Adrenal gland (tissue), 5 donors: ENCODE results near the gene ABCC4.

Experiments
- CTCF ChIP-seq, 6 experiments: fragments of 450-650 bp in 4 of 6; fragments of 200-600 bp in 2 of 6; sonication (generic) in 1 of 6; IDR thresholded peaks; 1 replicate in 5 of 6; 2 replicates in 1 of 6; pipeline versions ENCODE4 v1.5.1 to v1.8.0; 2016 to 2021; ENCODE audit warnings: antibody characterized with exemption in 6 of 6, mild to moderate bottlenecking in 2 of 6, moderate library complexity in 1 of 6
- POLR2A ChIP-seq, 2 donors: fragments of 450-650 bp; IDR thresholded peaks; one replicate each; pipeline ENCODE4 v1.6.1; 2017; ENCODE audit warnings: antibody characterized with exemption in 2 of 2, mild to moderate bottlenecking in 2 of 2, moderate library complexity in 1 of 2
- donor health status: DM: no; HTN: no; CAD: no.

- no peak for TF ChIP-seq CTCF (IDR thresholded peaks at IDR 0.05)
- no peak for TF ChIP-seq POLR2A (IDR thresholded peaks at IDR 0.05)
Observed at GRCh38 chr13:95267662-95268342, 33.4 kb downstream of the ABCC4 start.
